ENCODE results near the gene TMEM132D. TPM values are rescaled to one million over a fixed set of nuclear protein-coding genes. Genes with fewer than 3 reads are reported as not detected.

Gene TMEM132D
- total RNA-seq, 5 donors from 2014 or later (not counting 1 experiment from before 2014, with no cell fraction given), result not detected

- H3K4me1 Mint-ChIP-seq, result no peaks in the 10 kb centered on the region
- Histone ChIP-seq H3K4me1 (ENCODE audit: control insufficient read depth in 1 of 2, extremely low read depth in 1 of 2, insufficient read depth in 2 of 2, low read length in 2 of 2) (no peaks in the 10 kb centered on the region), H3K36me3 (ENCODE audit: control insufficient read depth in 2 of 2, extremely low read depth in 1 of 2, insufficient read depth in 1 of 2, low read length in 1 of 2) (no peaks in the 10 kb centered on the region), H3K27me3 (replicated peaks in 1 of 2; ENCODE audit: control insufficient read depth in 2 of 2, extremely low read depth in 1 of 2, insufficient read depth in 2 of 2, low read length in 1 of 2) (no peaks in the 10 kb centered on the region), H3K9me3 (no peaks in the 10 kb centered on the region), H3K4me3 (ENCODE audit: control insufficient read depth in 1 of 2, extremely low read depth in 1 of 2, low read length in 1 of 2) (no peak overlapping the region), H3K27ac (ENCODE audit: low read length) (no peak overlapping the region)
- ChIA-PET POLR2A (no interaction called here), CTCF (no interaction called here)
- no peak overlapping the region for H3K27ac Mint-ChIP-seq
- DNase-seq (no peak), ATAC-seq (replicated peaks in 1 of 4) (no peak)
- H3K4me3 Mint-ChIP-seq, result no peak overlapping the region
- WGBS (ENCODE audit: insufficient coverage), result no CpG with 5 or more reads among the region's 3 CpGs
- no peaks in the 10 kb centered on the region for H3K36me3 Mint-ChIP-seq
- H3K9me3 Mint-ChIP-seq, result peaks cover 10 to 22% (median 18%) of the 10 kb centered on the region in 3 donors
- H3K27me3 Mint-ChIP-seq, result no peaks in the 10 kb centered on the region
Observed at GRCh38 chr12:129727100-129727499, 176.7 kb downstream of the TMEM132D start.

- CTCF ChIA-PET, result no interaction called here
- H3K36me3 Mint-ChIP-seq, result no peaks in the 10 kb centered on the region
- H3K27ac Mint-ChIP-seq, result no peak overlapping the region
- DNase-seq, result no peak
- peaks cover 0 to 17% (median 14%) of the 10 kb centered on the region in 3 donors for H3K9me3 Mint-ChIP-seq
- POLR2A ChIA-PET, result no interaction called here
- Histone ChIP-seq H3K4me3 (ENCODE audit: control insufficient read depth in 1 of 2, extremely low read depth in 1 of 2, low read length in 1 of 2) (no peak overlapping the region), H3K27me3 (replicated peaks in 1 of 2; ENCODE audit: control insufficient read depth in 2 of 2, extremely low read depth in 1 of 2, insufficient read depth in 2 of 2, low read length in 1 of 2) (no peaks in the 10 kb centered on the region), H3K4me1 (ENCODE audit: control insufficient read depth in 1 of 2, extremely low read depth in 1 of 2, insufficient read depth in 2 of 2, low read length in 2 of 2) (no peaks in the 10 kb centered on the region), H3K9me3 (no peaks in the 10 kb centered on the region), H3K27ac (ENCODE audit: low read length) (no peak overlapping the region), H3K36me3 (ENCODE audit: control insufficient read depth in 2 of 2, extremely low read depth in 1 of 2, insufficient read depth in 1 of 2, low read length in 1 of 2) (no peaks in the 10 kb centered on the region)
- ATAC-seq (replicated peaks in 1 of 4), result no peak
- 76% methylated on average over 8 of the region's 8 CpGs for whole genome bisulfite sequencing (ENCODE audit: insufficient coverage)
- no peaks in the 10 kb centered on the region for H3K4me1 Mint-ChIP-seq
- H3K4me3 Mint-ChIP-seq, result no peak overlapping the region
- no peaks in the 10 kb centered on the region for H3K27me3 Mint-ChIP-seq
Observed at GRCh38 chr12:129723260-129723659, 180.6 kb downstream of the TMEM132D start.

GRCh38 chr12:129720618-129721017 is 183.2 kb downstream of the TMEM132D start:
- Mint-ChIP-seq H3K36me3 (no peaks in the 10 kb centered on the region), H3K9me3 (peaks cover 0 to 22% (median 16%) of the 10 kb centered on the region in 3 donors), H3K27ac (no peak overlapping the region), H3K4me1 (no peaks in the 10 kb centered on the region), H3K4me3 (no peak overlapping the region), H3K27me3 (no peaks in the 10 kb centered on the region)
- ChIA-PET CTCF (no interaction called here), POLR2A (no interaction called here)
- H3K27me3 ChIP-seq (replicated peaks in 1 of 2; ENCODE audit: control insufficient read depth in 2 of 2, extremely low read depth in 1 of 2, insufficient read depth in 2 of 2, low read length in 1 of 2), result no peaks in the 10 kb centered on the region
- H3K9me3 ChIP-seq, result no peaks in the 10 kb centered on the region
- H3K27ac ChIP-seq (ENCODE audit: low read length), result no peak overlapping the region
- no peaks in the 10 kb centered on the region for H3K36me3 ChIP-seq (ENCODE audit: control insufficient read depth in 2 of 2, extremely low read depth in 1 of 2, insufficient read depth in 1 of 2, low read length in 1 of 2)
- 88% methylated on average over 3 of the region's 4 CpGs for WGBS (ENCODE audit: insufficient coverage)
- ATAC-seq (replicated peaks in 1 of 4) (no peak), DNase-seq (no peak)
- no peaks in the 10 kb centered on the region for H3K4me1 ChIP-seq (ENCODE audit: control insufficient read depth in 1 of 2, extremely low read depth in 1 of 2, insufficient read depth in 2 of 2, low read length in 2 of 2)
- H3K4me3 ChIP-seq (ENCODE audit: control insufficient read depth in 1 of 2, extremely low read depth in 1 of 2, low read length in 1 of 2), result no peak overlapping the region

GRCh38 chr12:129719416-129719815 is 184.4 kb downstream of the TMEM132D start:
- Histone ChIP-seq H3K4me1 (ENCODE audit: control insufficient read depth in 1 of 2, extremely low read depth in 1 of 2, insufficient read depth in 2 of 2, low read length in 2 of 2) (no peaks in the 10 kb centered on the region), H3K27me3 (replicated peaks in 1 of 2; ENCODE audit: control insufficient read depth in 2 of 2, extremely low read depth in 1 of 2, insufficient read depth in 2 of 2, low read length in 1 of 2) (no peaks in the 10 kb centered on the region), H3K27ac (ENCODE audit: low read length) (no peak overlapping the region), H3K9me3 (no peaks in the 10 kb centered on the region), H3K4me3 (ENCODE audit: control insufficient read depth in 1 of 2, extremely low read depth in 1 of 2, low read length in 1 of 2) (no peak overlapping the region), H3K36me3 (ENCODE audit: control insufficient read depth in 2 of 2, extremely low read depth in 1 of 2, insufficient read depth in 1 of 2, low read length in 1 of 2) (no peaks in the 10 kb centered on the region)
- ChIA-PET CTCF (no interaction called here), POLR2A (no interaction called here)
- ATAC-seq (replicated peaks in 1 of 4) (no peak), DNase-seq (no peak)
- Mint-ChIP-seq H3K9me3 (peaks cover 0 to 21% (median 16%) of the 10 kb centered on the region in 3 donors), H3K4me3 (no peak overlapping the region), H3K27ac (no peak overlapping the region), H3K27me3 (no peaks in the 10 kb centered on the region), H3K36me3 (no peaks in the 10 kb centered on the region), H3K4me1 (no peaks in the 10 kb centered on the region)
- no CpG with 5 or more reads among the region's 3 CpGs for WGBS (ENCODE audit: insufficient coverage)

GRCh38 chr12:129717438-129717837 is 186.4 kb downstream of the TMEM132D start:
- Mint-ChIP-seq H3K27me3 (no peaks in the 10 kb centered on the region), H3K36me3 (no peaks in the 10 kb centered on the region), H3K27ac (no peak overlapping the region), H3K4me3 (no peak overlapping the region), H3K4me1 (no peaks in the 10 kb centered on the region), H3K9me3 (peaks cover 0 to 15% (median 3%) of the 10 kb centered on the region in 3 donors)
- CTCF ChIA-PET, result no interaction called here
- ATAC-seq (replicated peaks in 1 of 4) (no peak), DNase-seq (no peak)
- no peaks in the 10 kb centered on the region for H3K36me3 ChIP-seq (ENCODE audit: control insufficient read depth in 2 of 2, extremely low read depth in 1 of 2, insufficient read depth in 1 of 2, low read length in 1 of 2)
- no peak overlapping the region for H3K4me3 ChIP-seq (ENCODE audit: control insufficient read depth in 1 of 2, extremely low read depth in 1 of 2, low read length in 1 of 2)
- H3K27me3 ChIP-seq (replicated peaks in 1 of 2; ENCODE audit: control insufficient read depth in 2 of 2, extremely low read depth in 1 of 2, insufficient read depth in 2 of 2, low read length in 1 of 2), result no peaks in the 10 kb centered on the region
- no peaks in the 10 kb centered on the region for H3K4me1 ChIP-seq (ENCODE audit: control insufficient read depth in 1 of 2, extremely low read depth in 1 of 2, insufficient read depth in 2 of 2, low read length in 2 of 2)
- whole genome bisulfite sequencing (ENCODE audit: insufficient coverage), result 69% methylated on average over 1 of the region's 2 CpGs
- no peaks in the 10 kb centered on the region for H3K9me3 ChIP-seq
- H3K27ac ChIP-seq (ENCODE audit: low read length), result no peak overlapping the region
- POLR2A ChIA-PET, result no interaction called here

- H3K27ac ChIP-seq (ENCODE audit: low read length), result no peak overlapping the region
- Mint-ChIP-seq H3K27me3 (no peaks in the 10 kb centered on the region), H3K36me3 (no peaks in the 10 kb centered on the region), H3K4me3 (no peak overlapping the region), H3K9me3 (peaks cover 0 to 15% (median 3%) of the 10 kb centered on the region in 3 donors), H3K27ac (no peak overlapping the region), H3K4me1 (no peaks in the 10 kb centered on the region)
- no peaks in the 10 kb centered on the region for H3K9me3 ChIP-seq
- H3K4me1 ChIP-seq (ENCODE audit: control insufficient read depth in 1 of 2, extremely low read depth in 1 of 2, insufficient read depth in 2 of 2, low read length in 2 of 2), result no peaks in the 10 kb centered on the region
- 74% methylated on average over 4 of the region's 9 CpGs for WGBS (ENCODE audit: insufficient coverage)
- CTCF ChIA-PET, result interaction anchor here in 1 of 2 donors (0.5 kb wide), 1 partner anchor 54 kb away, joined by 3 read pairs; no protein-coding TSS in a partner anchor
- POLR2A ChIA-PET, result no interaction called here
- no peaks in the 10 kb centered on the region for H3K27me3 ChIP-seq (replicated peaks in 1 of 2; ENCODE audit: control insufficient read depth in 2 of 2, extremely low read depth in 1 of 2, insufficient read depth in 2 of 2, low read length in 1 of 2)
- DNase-seq (no peak), ATAC-seq (replicated peaks in 1 of 4) (no peak)
- H3K4me3 ChIP-seq (ENCODE audit: control insufficient read depth in 1 of 2, extremely low read depth in 1 of 2, low read length in 1 of 2), result no peak overlapping the region
- no peaks in the 10 kb centered on the region for H3K36me3 ChIP-seq (ENCODE audit: control insufficient read depth in 2 of 2, extremely low read depth in 1 of 2, insufficient read depth in 1 of 2, low read length in 1 of 2)
Observed at GRCh38 chr12:129716825-129717224, 187.0 kb downstream of the TMEM132D start.

- Histone ChIP-seq H3K9me3 (peaks cover 5% of the 10 kb centered on the region), H3K27me3 (replicated peaks in 1 of 2; ENCODE audit: control insufficient read depth in 2 of 2, extremely low read depth in 1 of 2, insufficient read depth in 2 of 2, low read length in 1 of 2) (no peaks in the 10 kb centered on the region), H3K36me3 (ENCODE audit: control insufficient read depth in 2 of 2, extremely low read depth in 1 of 2, insufficient read depth in 1 of 2, low read length in 1 of 2) (no peaks in the 10 kb centered on the region), H3K4me3 (ENCODE audit: control insufficient read depth in 1 of 2, extremely low read depth in 1 of 2, low read length in 1 of 2) (no peak overlapping the region), H3K27ac (ENCODE audit: low read length) (no peak overlapping the region), H3K4me1 (ENCODE audit: control insufficient read depth in 1 of 2, extremely low read depth in 1 of 2, insufficient read depth in 2 of 2, low read length in 2 of 2) (no peaks in the 10 kb centered on the region)
- WGBS (ENCODE audit: insufficient coverage), result no CpG with 5 or more reads among the region's 2 CpGs
- POLR2A ChIA-PET, result no interaction called here
- ATAC-seq (replicated peaks in 1 of 4) (no peak), DNase-seq (no peak)
- no peaks in the 10 kb centered on the region for H3K4me1 Mint-ChIP-seq
- no peaks in the 10 kb centered on the region for H3K27me3 Mint-ChIP-seq
- CTCF ChIA-PET, result no interaction called here
- no peaks in the 10 kb centered on the region for H3K36me3 Mint-ChIP-seq
- H3K9me3 Mint-ChIP-seq, result peaks cover 14 to 46% (median 23%) of the 10 kb centered on the region in 3 donors
- no peak overlapping the region for H3K4me3 Mint-ChIP-seq
- no peak overlapping the region for H3K27ac Mint-ChIP-seq
Observed at GRCh38 chr12:129706716-129707115, 197.1 kb downstream of the TMEM132D start.

Data from T-cell (primary cell).